ENCODE measurements around the gene SLC9A7.

Gene SLC9A7

DNA sequence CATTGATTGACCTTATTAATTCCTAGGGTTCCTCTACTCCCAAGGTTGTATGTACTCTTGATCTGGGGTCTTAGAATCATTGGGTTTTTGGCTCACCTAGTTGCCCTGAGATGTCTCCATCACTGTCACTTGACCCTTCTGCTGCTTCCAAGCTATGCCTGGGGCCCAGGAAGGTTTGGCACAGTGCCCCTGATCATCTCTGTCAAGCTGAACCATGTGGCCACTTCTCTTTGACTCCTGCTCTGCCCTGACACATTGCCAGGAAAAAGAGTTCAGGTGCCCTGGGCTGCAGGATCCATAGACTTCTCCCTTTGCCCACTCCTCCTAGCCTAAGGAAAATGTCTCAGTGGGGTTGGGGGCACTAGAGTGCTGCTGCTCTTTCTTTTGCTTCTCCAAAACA is 189.3 kb downstream of the SLC9A7 start:
- DNase-seq, result no peak

DNA sequence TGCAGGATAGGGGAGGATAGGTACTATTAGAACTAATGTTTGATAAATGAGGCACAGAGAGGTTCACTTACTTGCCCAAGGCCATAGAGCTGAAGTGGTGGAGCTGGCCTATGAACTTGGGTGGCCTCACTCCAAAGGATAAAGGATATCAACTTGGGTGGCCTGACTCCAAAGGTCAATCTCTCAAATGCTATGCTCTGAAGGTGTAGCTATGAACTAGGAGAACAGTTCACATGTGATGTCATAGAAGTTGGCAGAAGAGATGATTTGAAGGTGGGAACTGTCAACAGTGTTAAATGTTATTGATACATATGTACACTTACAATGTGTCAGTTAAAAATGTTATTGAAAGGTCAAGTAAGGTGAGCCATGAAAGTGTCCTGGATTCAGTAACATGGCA is 191.5 kb downstream of the SLC9A7 start:
- DNase-seq, result no peak

DNA sequence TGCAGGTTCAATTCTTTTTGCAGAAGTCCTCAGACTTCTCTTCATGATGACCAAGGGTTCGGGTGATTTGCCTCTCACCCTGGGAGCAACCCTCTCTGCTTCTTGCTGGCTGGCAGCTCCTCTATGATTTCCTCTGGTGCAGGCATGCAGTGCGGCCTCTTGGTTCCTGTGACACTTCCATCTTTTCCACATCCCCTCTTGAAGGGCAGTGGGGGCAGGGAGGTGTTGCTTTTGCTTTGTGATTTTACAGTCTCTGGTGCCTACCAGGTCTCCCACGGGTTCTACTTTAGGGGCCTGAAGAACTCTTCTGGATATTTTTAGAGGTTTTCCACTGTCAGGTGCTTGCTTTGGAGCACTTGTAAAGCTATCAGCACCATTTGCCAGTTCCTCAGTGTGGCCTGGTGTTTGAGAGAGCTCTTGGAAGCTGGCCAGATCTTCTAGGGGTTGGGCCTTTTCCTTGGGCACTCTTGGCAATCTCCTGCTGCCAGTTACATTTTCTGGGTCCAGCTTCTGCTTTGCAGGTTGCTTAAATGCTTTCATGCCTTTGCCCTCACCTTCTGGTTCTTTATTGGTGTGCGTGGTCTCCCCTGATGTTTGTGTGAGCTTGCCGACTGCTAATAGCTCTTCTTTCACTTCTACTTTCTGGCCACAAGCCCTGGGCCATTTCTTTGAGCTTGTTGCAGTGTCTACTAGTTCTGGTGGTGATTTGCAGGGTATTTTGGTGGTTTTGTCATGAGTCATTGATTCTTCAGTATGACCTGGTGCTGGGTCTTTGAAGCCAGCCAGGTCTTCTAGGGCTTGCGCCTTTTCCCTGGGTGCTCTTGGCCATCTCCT is 196.9 kb downstream of the SLC9A7 start:
- DNase-seq, result no peak

DNA sequence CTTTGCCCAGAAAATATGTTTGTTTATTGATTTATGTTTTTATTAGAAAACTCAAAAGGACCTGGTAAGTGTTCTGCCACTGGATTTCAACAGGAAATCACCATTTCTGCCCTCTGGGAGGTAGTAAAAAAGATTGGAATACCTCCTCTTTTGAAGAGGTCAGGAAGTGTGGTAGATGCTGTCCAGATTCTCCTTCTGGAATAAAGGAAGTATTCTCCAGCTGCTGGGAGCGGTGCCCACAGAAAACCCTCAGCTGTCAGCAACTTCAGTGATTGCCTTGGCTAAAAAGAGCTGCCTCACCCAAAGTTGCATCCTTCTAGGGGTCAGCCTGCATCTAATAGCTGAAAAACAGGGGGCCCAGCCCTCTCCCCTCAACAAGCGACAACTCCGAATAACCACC is 199.9 kb downstream of the SLC9A7 start:
- no peak for DNase-seq

DNA sequence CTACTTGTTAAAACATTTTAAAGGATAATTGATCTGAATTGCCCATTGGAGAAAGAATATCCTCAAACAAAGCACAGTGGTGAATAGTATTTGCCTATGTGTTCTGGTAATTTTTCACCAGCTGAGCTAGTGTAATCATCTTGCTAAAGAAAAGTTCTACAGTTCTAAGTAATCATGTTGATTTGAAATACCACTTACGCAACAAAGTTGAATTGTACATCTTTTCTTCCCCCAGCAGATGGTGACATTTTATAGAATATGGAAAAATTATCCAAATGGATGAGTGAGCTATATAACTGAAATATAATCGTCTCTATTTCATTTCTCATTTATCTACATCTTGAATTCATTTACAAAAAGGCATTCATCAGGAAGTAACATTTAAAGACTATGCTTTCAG is 204.0 kb downstream of the SLC9A7 start:
- DNase-seq, result no peak

DNA sequence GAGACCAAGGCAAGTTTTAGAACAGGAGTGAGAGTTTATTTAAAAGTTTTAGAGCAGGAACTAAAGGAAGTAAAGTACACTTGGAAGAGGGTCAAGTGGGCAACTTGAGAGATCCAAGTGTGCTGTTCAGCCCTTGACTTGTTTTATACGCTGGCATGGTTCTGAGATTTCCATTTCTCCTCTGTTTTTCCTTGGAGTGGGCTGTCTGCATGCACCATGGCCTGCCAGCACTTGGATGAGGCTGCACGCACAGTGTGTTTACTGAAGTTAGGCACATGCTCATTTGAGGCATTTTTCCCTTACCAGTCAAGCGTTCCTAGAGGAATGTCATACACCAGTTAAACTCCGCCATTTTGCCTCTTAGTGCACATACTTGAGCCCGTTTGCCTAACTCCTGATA is 205.0 kb downstream of the SLC9A7 start:
- no peak for DNase-seq

DNA sequence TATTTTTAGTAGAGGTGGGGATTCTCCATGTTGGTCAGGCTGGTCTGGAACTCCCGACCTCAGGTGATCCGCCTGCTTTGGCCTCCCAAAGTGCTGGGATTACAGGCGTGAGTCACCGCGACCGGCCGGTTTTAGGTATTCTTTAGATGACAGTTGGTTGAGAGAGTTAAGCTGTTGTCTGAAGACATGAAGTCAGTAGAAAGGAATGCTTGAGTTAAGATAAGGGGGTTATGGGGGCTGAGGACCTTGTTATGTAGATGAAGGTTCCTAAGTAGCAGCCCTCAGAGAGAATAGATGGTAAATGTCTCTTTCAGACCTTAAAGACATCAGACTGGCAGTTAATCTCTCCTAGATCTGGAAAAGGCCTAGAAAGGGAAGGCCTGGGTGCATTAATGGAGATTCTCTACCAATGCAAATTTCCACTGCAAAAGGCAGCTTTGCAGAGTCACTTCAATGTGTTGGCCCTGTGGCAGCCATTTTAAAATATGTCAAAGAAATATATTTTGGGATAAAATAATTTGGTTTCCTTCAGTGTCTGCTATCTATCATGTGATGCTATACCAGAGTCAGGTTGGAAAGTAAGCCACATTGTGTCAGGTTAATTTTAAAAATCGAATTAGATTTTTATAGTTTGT is 207.3 kb downstream of the SLC9A7 start:
- DNase-seq, result no peak

DNA sequence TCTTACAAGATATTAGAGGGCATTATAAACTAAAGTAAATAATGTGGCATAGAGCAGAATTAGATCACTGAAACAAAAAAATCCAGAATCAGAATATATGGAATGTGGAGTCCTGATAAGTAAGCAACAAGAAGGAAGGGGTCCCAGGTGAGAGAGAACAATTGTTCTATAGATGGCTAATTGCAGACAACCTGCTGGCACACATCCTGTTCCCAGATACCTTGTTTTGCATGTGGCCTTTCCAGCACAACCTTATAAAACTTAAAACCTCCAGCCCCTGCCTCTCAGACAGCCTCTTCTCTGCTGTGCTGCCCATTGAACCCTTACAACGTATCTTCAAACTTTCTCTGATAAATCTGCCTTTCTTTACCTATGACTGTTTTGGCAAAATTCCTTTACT is 209.0 kb downstream of the SLC9A7 start:
- no peak for DNase-seq

Data from activated effector memory CD4-positive, alpha-beta T cell treated with anti-CD3 and anti-CD28 coated beads, Interleukin-2, amount 50 U/mL, for 16 hours (primary cell).